A549 (cell line): ENCODE results near the gene XPO4. TPM values are rescaled to one million over a fixed set of nuclear protein-coding genes. Genes with fewer than 3 reads are reported as not detected.

ENCODE experiments used
- ATAC-seq, 2 experiments: fragments of 200-7000 bp in 1 of 2; fragments of >200 bp in 1 of 2; cut with Nextera tagmentation in 1 of 2; cut with Tn5 transposase in 1 of 2; 3 replicates each; pipeline versions ENCODE4 v1.8.0 to v1.9.1; 2018 to 2020; ENCODE audit warnings: mild to moderate bottlenecking in 1 of 2, moderate library complexity in 1 of 2
- CTCF ChIA-PET: fragments of 300-600 bp; sonication (Branson Sonifier 250); formaldehyde crosslinking; extraction: SDS; loops from one replicate; lab custom pipeline; 2021; ENCODE audit warnings: antibody characterized with exemption, inconsistent platforms; lab: Yijun Ruan, JAX
- POLR2A ChIA-PET: fragments of 350-600 bp; formaldehyde crosslinking; extraction: SDS; loops from one replicate; lab custom pipeline; 2021; ENCODE audit warnings: antibody characterized with exemption, inconsistent platforms; lab: Yijun Ruan, JAX
- DNase-seq, 2 experiments: peaks; one replicate each; pipeline versions ENCODE4 v3.0.0 to v3.0.0-alpha.2; 2011 to 2016; ENCODE audit warnings: low read depth in 1 of 2, low spot score in 1 of 2
- FAIRE-seq: peaks from 2 replicates; lab custom pipeline; 2011; peaks lifted over from hg19 to GRCh38; lab: Jason Lieb, UNC
- H3K27ac ChIP-seq, 2 experiments: fragments of >200 bp; sonication (Bioruptor Twin); formaldehyde crosslinking; 3 replicates each; pipeline ENCODE4 v1.5.1; 2016 to 2017
- H3K4me1 ChIP-seq: fragments of >200 bp; sonication (Bioruptor Twin); formaldehyde crosslinking; 3 replicates; pipeline ENCODE4 v1.6.1; 2016
- H3K4me2 ChIP-seq: fragments of >200 bp; sonication (Bioruptor Twin); formaldehyde crosslinking; 3 replicates; pipeline ENCODE4 v1.6.1; 2016
- H3K4me3 ChIP-seq: fragments of >200 bp; sonication (Bioruptor Twin); formaldehyde crosslinking; 3 replicates; pipeline ENCODE4 v1.5.1; 2016
- H3K9me3 ChIP-seq: fragments of >200 bp; sonication (Bioruptor Twin); formaldehyde crosslinking; 3 replicates; pipeline ENCODE4 v1.6.1; 2016
- BHLHE40 ChIP-seq: IDR thresholded peaks from 2 replicates; pipeline ENCODE4 v1.6.1; 2012; ENCODE audit warnings: low read depth, low read length, inconsistent platforms
- CBX2 ChIP-seq: fragments of 200-600 bp; sonication (generic); IDR thresholded peaks from 2 replicates; pipeline ENCODE4 v1.6.1; 2016; ENCODE audit warnings: low read depth, mild to moderate bottlenecking, borderline replicate concordance
- CBX8 ChIP-seq: fragments of 200-600 bp; sonication (generic); IDR thresholded peaks from 2 replicates; pipeline ENCODE4 v1.6.1; 2016
- CEBPB ChIP-seq, 2 experiments: fragments of >200 bp in 1 of 2; sonication (Bioruptor Twin) in 1 of 2; formaldehyde crosslinking in 1 of 2; IDR thresholded peaks; 2 replicates each; pipeline ENCODE4 v1.6.1; 2012 to 2016
- CHD2 ChIP-seq: fragments of 150-350 bp; IDR thresholded peaks from 2 replicates; pipeline ENCODE4 v1.6.1; 2014; ENCODE audit warnings: low read length; ENCODE audit not compliant: partially characterized antibody
- FOSB ChIP-seq: fragments of 250-450 bp; sonication (Bioruptor Pico); IDR thresholded peaks from 2 replicates; pipeline ENCODE4 v1.5.0; 2020; ENCODE audit warnings: mild to moderate bottlenecking, moderate library complexity
- FOSL2 ChIP-seq, 2 experiments: fragments of 450-650 bp in 1 of 2; fragments of >200 bp in 1 of 2; sonication (Bioruptor Twin) in 1 of 2; formaldehyde crosslinking; IDR thresholded peaks; 2 replicates each; pipeline versions ENCODE4 v1.5.0 to v1.6.1; 2016 to 2020; ENCODE audit warnings: mild to moderate bottlenecking in 1 of 2, moderate library complexity in 1 of 2
- FOXS1 ChIP-seq: fragments of 250-450 bp; sonication (Bioruptor Pico); IDR thresholded peaks from 2 replicates; pipeline ENCODE4 v1.5.0; 2020; ENCODE audit warnings: mild to moderate bottlenecking, moderate library complexity
- HEYL ChIP-seq: fragments of 250-450 bp; sonication (Bioruptor Pico); IDR thresholded peaks from 2 replicates; pipeline ENCODE4 v1.8.0; 2021; ENCODE audit warnings: mild to moderate bottlenecking, moderate library complexity
- HOXB13 ChIP-seq: fragments of 250-450 bp; sonication (Bioruptor Pico); IDR thresholded peaks from 2 replicates; pipeline ENCODE4 v1.5.0; 2020; ENCODE audit warnings: low read depth, mild to moderate bottlenecking, moderate library complexity
- HOXB5 ChIP-seq: fragments of 250-450 bp; sonication (Bioruptor Pico); IDR thresholded peaks from 2 replicates; pipeline ENCODE4 v1.5.0; 2020; ENCODE audit warnings: mild to moderate bottlenecking, moderate library complexity
- KDM1A ChIP-seq: fragments of 200-600 bp; sonication (generic); IDR thresholded peaks from 2 replicates; pipeline ENCODE4 v1.6.1; 2016; ENCODE audit warnings: low read depth, mild to moderate bottlenecking
- KDM5A ChIP-seq: fragments of 200-600 bp; sonication (generic); IDR thresholded peaks from 2 replicates; pipeline ENCODE4 v1.6.1; 2016; ENCODE audit warnings: antibody characterized with exemption, mild to moderate bottlenecking
- MAZ ChIP-seq: fragments of 150-350 bp; IDR thresholded peaks from 2 replicates; pipeline ENCODE4 v1.6.1; 2014; ENCODE audit warnings: antibody characterized with exemption, low read depth, low read length, borderline replicate concordance
- MYC ChIP-seq: IDR thresholded peaks from 2 replicates; pipeline ENCODE4 v1.6.1; 2012; ENCODE audit warnings: mild to moderate bottlenecking, inconsistent platforms, low read length, improper control_type of control experiment, borderline replicate concordance
- NPAS2 ChIP-seq: fragments of 250-450 bp; sonication (Bioruptor Pico); IDR thresholded peaks from 2 replicates; pipeline ENCODE4 v1.8.0; 2022; ENCODE audit warnings: mild to moderate bottlenecking, moderate library complexity, borderline replicate concordance
- PHF8 ChIP-seq: fragments of 200-600 bp; sonication (generic); IDR thresholded peaks from 2 replicates; pipeline ENCODE4 v1.6.1; 2016; ENCODE audit warnings: low read depth, mild to moderate bottlenecking, antibody characterized with exemption, moderate library complexity, borderline replicate concordance
- POLR2A ChIP-seq: IDR thresholded peaks from 2 replicates; pipeline ENCODE4 v1.6.1; 2012; ENCODE audit warnings: mild to moderate bottlenecking, low read length
- RAD21 ChIP-seq, 2 experiments: fragments of >200 bp in 1 of 2; sonication (Bioruptor Twin) in 1 of 2; formaldehyde crosslinking in 1 of 2; IDR thresholded peaks in 1 of 2; conservative IDR thresholded peaks in 1 of 2; 2 replicates in 1 of 2; 3 replicates in 1 of 2; pipeline ENCODE4 v1.6.1; 2012 to 2018; ENCODE audit warnings: inconsistent platforms in 1 of 2
- ZC3H11A ChIP-seq: fragments of 450-650 bp; IDR thresholded peaks from 2 replicates; pipeline ENCODE4 v1.6.1; 2014; ENCODE audit warnings: antibody characterized with exemption, mild to moderate bottlenecking
- ZFP36 ChIP-seq: fragments of 450-650 bp; IDR thresholded peaks from 2 replicates; pipeline ENCODE4 v1.6.1; 2014; ENCODE audit warnings: borderline replicate concordance; ENCODE audit not compliant: partially characterized antibody
- ZSCAN20 ChIP-seq: fragments of 250-450 bp; sonication (Bioruptor Pico); IDR thresholded peaks from 2 replicates; pipeline ENCODE4 v1.8.0; 2022; ENCODE audit warnings: mild to moderate bottlenecking, moderate library complexity
- WGBS: methylation state at CpG from one replicate; pipeline ENCODE4 v1.1.6; 2017; ENCODE audit errors: missing lambda C conversion rate; 5-methylcytosine and 5-hydroxymethylcytosine counted together
- polyA plus RNA-seq, 4 experiments: library from polyadenylated mRNA; depleted of rRNA in 3 of 4; stranded (reverse); fragments of >200 nt; fragmentation: RNase III in 1 of 4; extraction: RNeasy Plus Mini Kit Qiagen cat#74134 plus additional on column Dnase treatment in 1 of 4; gene quantifications; 2 replicates in 3 of 4; 3 replicates in 1 of 4; pipeline ENCODE4 v1.2.3, GENCODE V29; 2011 to 2017
- TF ChIP-seq, protein P1 (sequence below): IDR thresholded peaks from 2 replicates; pipeline ENCODE4 v1.6.1; 2012
- TF ChIP-seq, protein P2 (sequence below): fragments of >200 bp; sonication (Bioruptor Twin); formaldehyde crosslinking; IDR thresholded peaks from 2 replicates; pipeline ENCODE4 v1.6.1; 2016
- TF ChIP-seq, protein P3 (sequence below): fragments of >200 bp; sonication (Bioruptor Twin); formaldehyde crosslinking; IDR thresholded peaks from 3 replicates; pipeline ENCODE4 v1.5.1; 2016
- TF ChIP-seq, protein P4 (sequence below): IDR thresholded peaks from 2 replicates; pipeline ENCODE4 v1.6.1; 2012
- TF ChIP-seq, protein P5 (sequence below): fragments of 150-350 bp; IDR thresholded peaks from 2 replicates; pipeline ENCODE4 v1.6.1; 2014; ENCODE audit warnings: low read depth, mild to moderate bottlenecking, low read length
- TF ChIP-seq, protein P6 (sequence below): fragments of 250-450 bp; sonication (Bioruptor Pico); IDR thresholded peaks from 2 replicates; pipeline ENCODE4 v1.5.0; 2021; ENCODE audit warnings: mild to moderate bottlenecking, moderate library complexity, borderline replicate concordance

The XPO4 gene
- polyA plus RNA-seq, 2 of the 4 experiments (the other 2 are of a cell fraction) = 7.3 to 16.6 TPM

DNA sequence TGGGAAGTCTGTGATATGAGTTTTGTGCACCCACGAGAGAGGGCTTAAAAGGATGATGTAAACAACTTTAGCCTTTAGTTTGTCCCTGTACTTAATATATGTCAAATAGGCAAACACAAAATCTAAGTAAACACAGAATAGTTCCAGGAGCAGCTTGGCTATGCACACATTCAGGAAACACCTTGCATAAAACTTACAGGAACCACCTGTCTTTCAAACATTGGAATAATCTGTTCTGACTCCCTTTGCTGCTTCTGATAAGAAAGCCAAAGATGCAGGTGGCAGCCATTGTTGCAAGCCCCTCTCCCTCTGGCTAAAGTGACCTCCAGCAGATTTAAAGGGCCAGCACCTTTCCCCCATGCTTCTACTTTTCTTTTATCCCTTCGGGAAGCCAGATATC, 133.5 kb downstream of the XPO4 start:
- H3K4me1 ChIP-seq = no peaks in the 10 kb centered on the region
- TF ChIP-seq CHD2 = no peak
- TF ChIP-seq, protein P1, sequence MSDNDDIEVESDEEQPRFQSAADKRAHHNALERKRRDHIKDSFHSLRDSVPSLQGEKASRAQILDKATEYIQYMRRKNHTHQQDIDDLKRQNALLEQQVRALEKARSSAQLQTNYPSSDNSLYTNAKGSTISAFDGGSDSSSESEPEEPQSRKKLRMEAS = no peak
- no peak for TF ChIP-seq BHLHE40
- no peak for TF ChIP-seq POLR2A
- no peak for TF ChIP-seq FOSL2 (IDR thresholded peaks at IDR 0.05)
- TF ChIP-seq FOSL2 (CRISPR knock-in tag; IDR thresholded peaks at IDR 0.05) = no peak
- no peak for TF ChIP-seq ZFP36
- TF ChIP-seq CBX8 = no peak
- TF ChIP-seq MYC = no peak
- no peak for TF ChIP-seq RAD21 (conservative IDR thresholded peaks at IDR 0.05 in 1 of 2, IDR thresholded peaks at IDR 0.05 in 1 of 2)
- no peak for TF ChIP-seq ZC3H11A
- no peak for TF ChIP-seq HOXB13 (CRISPR knock-in tag)
- TF ChIP-seq, protein P2, sequence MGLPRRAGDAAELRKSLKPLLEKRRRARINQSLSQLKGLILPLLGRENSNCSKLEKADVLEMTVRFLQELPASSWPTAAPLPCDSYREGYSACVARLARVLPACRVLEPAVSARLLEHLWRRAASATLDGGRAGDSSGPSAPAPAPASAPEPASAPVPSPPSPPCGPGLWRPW = no peak
- no peak for TF ChIP-seq CEBPB (IDR thresholded peaks at IDR 0.05)
- TF ChIP-seq, protein P3, sequence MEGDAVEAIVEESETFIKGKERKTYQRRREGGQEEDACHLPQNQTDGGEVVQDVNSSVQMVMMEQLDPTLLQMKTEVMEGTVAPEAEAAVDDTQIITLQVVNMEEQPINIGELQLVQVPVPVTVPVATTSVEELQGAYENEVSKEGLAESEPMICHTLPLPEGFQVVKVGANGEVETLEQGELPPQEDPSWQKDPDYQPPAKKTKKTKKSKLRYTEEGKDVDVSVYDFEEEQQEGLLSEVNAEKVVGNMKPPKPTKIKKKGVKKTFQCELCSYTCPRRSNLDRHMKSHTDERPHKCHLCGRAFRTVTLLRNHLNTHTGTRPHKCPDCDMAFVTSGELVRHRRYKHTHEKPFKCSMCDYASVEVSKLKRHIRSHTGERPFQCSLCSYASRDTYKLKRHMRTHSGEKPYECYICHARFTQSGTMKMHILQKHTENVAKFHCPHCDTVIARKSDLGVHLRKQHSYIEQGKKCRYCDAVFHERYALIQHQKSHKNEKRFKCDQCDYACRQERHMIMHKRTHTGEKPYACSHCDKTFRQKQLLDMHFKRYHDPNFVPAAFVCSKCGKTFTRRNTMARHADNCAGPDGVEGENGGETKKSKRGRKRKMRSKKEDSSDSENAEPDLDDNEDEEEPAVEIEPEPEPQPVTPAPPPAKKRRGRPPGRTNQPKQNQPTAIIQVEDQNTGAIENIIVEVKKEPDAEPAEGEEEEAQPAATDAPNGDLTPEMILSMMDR = no peak
- no peak for TF ChIP-seq PHF8
- no peak for TF ChIP-seq ZSCAN20 (CRISPR knock-in tag)
- TF ChIP-seq, protein P4, sequence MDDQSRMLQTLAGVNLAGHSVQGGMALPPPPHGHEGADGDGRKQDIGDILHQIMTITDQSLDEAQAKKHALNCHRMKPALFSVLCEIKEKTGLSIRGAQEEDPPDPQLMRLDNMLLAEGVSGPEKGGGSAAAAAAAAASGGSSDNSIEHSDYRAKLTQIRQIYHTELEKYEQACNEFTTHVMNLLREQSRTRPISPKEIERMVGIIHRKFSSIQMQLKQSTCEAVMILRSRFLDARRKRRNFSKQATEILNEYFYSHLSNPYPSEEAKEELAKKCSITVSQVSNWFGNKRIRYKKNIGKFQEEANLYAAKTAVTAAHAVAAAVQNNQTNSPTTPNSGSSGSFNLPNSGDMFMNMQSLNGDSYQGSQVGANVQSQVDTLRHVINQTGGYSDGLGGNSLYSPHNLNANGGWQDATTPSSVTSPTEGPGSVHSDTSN = no peak
- TF ChIP-seq, protein P5, sequence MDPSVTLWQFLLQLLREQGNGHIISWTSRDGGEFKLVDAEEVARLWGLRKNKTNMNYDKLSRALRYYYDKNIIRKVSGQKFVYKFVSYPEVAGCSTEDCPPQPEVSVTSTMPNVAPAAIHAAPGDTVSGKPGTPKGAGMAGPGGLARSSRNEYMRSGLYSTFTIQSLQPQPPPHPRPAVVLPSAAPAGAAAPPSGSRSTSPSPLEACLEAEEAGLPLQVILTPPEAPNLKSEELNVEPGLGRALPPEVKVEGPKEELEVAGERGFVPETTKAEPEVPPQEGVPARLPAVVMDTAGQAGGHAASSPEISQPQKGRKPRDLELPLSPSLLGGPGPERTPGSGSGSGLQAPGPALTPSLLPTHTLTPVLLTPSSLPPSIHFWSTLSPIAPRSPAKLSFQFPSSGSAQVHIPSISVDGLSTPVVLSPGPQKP = no peak
- TF ChIP-seq KDM1A = no peak
- H3K27ac ChIP-seq = no peak overlapping the region
- FAIRE-seq (no peak), DNase-seq (no peak), ATAC-seq (no peak)
- ChIA-PET POLR2A (no interaction called here), CTCF (no interaction called here)
- WGBS = 77% methylated on average over 2 of the region's 2 CpGs
- no peak overlapping the region for H3K4me3 ChIP-seq
- no peak overlapping the region for H3K4me2 ChIP-seq
- peaks cover 6% of the 10 kb centered on the region; the same call in 1 of the 3 replicates for H3K9me3 ChIP-seq

DNA sequence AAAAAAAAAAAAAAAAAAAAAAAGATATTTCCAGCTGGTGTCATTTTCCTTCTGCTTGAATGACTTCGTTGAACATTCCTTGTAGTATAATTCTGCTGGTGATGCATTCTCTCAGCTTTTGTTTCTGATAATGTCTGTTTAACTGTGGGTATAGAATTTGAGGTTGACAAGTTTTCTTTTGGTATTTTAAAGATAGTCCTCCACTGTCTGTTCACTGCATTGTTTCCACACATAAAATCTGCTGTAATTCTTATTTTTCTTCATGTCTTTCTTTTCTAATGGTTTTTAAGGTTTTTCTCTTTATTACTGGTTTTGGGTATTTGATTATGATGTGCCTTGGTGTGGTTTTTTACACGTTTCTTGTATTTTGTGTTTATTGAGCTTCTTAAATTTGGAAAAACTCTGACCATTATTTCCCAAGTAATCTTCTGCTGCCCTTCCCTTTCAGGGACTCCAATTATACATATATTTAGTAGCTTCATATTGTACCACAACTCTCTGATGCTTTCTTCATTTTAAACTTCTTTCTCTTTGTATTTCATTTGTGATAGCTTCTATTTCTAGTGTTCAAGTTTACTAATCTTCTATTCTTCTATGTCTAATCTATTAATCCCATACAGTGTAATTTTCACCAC, 135.1 kb downstream of the XPO4 start:
- DNase-seq (no peak), ATAC-seq (no peak), FAIRE-seq (no peak)
- CTCF ChIA-PET = interaction anchor here (1.2 kb wide), 1 partner anchor 55 kb away, joined by 3 read pairs; no protein-coding TSS in a partner anchor
- Histone ChIP-seq H3K4me2 (no peak overlapping the region), H3K4me3 (no peak overlapping the region), H3K27ac (no peak overlapping the region), H3K9me3 (peaks cover 6% of the 10 kb centered on the region; the same call in 1 of the 3 replicates), H3K4me1 (no peaks in the 10 kb centered on the region)
- WGBS = 94% methylated on average over 2 of the region's 2 CpGs
- POLR2A ChIA-PET = interaction anchor here (0.6 kb wide), 1 partner anchor 102 kb away, joined by 5 read pairs; no protein-coding TSS in a partner anchor
- no peak for TF ChIP-seq MAZ
- no peak for TF ChIP-seq KDM5A
- TF ChIP-seq FOSB = no peak
- no peak for TF ChIP-seq FOXS1 (CRISPR knock-in tag)
- no peak for TF ChIP-seq ZC3H11A
- TF ChIP-seq CHD2 = no peak
- TF ChIP-seq HEYL = no peak
- TF ChIP-seq NPAS2 (CRISPR knock-in tag) = no peak
- no peak for TF ChIP-seq CBX2
- no peak for TF ChIP-seq HOXB5 (CRISPR knock-in tag)
- TF ChIP-seq, protein P6, sequence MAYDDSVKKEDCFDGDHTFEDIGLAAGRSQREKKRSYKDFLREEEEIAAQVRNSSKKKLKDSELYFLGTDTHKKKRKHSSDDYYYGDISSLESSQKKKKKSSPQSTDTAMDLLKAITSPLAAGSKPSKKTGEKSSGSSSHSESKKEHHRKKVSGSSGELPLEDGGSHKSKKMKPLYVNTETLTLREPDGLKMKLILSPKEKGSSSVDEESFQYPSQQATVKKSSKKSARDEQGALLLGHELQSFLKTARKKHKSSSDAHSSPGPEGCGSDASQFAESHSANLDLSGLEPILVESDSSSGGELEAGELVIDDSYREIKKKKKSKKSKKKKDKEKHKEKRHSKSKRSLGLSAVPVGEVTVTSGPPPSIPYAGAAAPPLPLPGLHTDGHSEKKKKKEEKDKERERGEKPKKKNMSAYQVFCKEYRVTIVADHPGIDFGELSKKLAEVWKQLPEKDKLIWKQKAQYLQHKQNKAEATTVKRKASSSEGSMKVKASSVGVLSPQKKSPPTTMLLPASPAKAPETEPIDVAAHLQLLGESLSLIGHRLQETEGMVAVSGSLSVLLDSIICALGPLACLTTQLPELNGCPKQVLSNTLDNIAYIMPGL = no peak
- TF ChIP-seq HOXB13 (CRISPR knock-in tag) = no peak
- TF ChIP-seq, protein P5 = no peak
- TF ChIP-seq, protein P2 = no peak
